HG02588 (cell line): ENCODE results near the gene RAF1.
"Not testable (repeated sequence)": the region's sequence is repeated elsewhere in the genome, so short reads cannot be mapped to it uniquely, and the experiment has no call there.

Experiments
- ATAC-seq: cut with Tn5 transposase; IDR thresholded peaks from one replicate; pipeline ENCODE4 v1.9.1; 2021; ENCODE audit warnings: mild to moderate bottlenecking, moderate library complexity; ENCODE audit not compliant: unreplicated experiment

Gene RAF1

DNA sequence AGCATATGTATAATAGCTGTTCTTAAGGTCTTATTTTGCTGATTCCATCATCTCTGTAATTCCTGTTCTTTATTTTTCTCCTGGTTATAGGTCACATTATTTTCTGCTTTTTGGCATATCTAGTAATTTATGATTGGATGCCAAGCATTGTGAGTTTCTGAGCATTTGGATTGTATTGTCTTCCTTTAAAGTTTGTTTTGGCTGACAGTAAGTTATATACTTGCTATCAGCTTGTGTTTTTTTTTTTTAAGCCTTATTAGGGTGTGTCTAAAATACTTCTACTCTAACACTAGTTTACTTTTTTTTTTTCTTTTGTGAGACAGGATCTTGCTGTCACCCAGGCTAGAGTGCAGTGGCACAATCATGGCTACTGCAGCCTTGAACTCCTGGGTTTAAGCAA lies 96.9 kb downstream of the RAF1 start:
- ATAC-seq = no peak

DNA sequence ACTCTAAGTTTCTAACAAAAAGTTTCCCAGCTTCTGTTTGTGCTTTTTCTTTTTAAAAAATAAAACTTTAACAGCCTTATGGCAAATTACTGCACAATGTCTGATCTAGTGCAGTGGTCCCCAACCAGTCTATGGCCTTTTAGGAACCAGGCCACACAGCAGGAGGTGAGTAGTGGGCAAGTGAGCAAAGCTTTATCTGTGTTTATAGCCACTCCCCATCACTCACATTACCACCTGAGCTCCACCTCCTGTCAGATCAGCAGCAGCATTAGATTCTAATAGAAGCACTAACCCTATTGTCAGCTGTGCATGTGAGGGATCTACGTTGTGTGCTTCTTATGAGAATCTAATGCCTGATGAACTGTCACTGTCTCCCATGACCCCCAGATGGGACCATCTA lies 101.5 kb downstream of the RAF1 start:
- no peak for ATAC-seq

DNA sequence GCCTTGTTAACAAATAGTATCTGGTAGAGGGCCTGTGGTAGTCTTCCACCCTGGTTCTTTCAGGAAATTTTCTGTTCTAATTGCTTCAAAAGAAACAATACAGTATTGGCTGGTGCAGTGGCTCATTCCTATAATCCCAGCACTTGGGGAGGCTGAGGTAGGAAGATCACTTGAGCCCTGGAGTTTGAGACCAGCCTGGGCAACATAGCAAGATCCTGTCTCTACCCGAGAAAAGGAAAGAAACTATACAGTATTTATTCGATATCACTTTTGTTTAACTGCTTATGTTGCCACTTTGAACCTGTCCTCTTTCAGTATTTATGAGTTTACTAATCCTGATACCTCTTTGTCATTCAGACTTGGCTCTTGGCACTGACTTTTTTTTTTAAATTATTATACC lies 102.5 kb downstream of the RAF1 start:
- no peak for ATAC-seq

DNA sequence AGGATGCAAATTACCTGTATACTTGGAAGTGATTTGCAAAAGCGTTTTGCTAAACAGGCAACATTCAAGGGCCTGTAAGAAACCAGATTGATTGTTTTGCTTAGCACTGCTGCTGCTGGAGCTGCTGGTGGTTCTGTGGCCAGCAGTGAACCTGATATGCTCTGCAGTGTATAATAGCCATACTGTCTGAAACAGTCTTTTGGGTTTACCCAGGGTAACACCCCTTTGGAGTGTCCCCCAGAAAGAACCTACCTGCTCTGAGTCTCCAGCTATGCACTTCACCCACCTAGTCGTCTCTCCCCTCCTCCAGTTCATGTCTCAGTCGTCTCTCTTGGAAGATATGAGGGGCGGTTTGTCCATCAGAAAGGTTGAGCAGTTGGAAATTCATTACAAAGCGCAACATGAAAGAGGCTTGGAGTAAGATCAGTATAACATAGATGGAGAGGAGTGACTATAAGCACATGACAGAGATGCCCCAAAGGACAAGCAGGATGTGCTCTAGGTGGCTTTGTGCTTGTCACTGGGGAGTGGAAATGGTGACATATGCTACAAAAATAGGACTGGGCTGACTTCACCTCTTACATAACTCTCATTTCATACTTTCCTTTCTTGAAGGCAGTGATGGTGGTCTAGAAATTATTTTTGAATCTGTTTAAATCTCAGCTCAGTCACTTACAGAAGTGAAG lies 103.3 kb downstream of the RAF1 start:
- peak; percentile 30 for ATAC-seq

DNA sequence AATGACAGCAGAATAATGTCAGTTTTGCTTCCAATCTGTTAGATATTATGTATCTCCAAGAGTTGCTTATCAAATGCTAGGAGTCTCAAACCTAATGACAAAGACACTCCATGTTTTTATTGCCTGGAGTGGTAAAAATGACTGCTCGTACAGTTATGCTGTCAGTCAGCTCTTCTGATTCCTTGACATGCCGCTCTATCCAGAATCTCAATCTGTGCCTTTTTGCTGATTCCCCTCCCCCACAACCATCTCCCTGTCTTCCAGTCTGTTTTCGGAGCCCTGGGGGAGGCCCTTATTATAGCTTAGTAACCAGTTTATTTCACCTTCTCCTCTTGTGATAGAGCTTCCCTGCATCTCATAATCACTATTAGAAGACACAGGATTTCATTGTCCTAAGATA lies 104.4 kb downstream of the RAF1 start:
- no peak for ATAC-seq

DNA sequence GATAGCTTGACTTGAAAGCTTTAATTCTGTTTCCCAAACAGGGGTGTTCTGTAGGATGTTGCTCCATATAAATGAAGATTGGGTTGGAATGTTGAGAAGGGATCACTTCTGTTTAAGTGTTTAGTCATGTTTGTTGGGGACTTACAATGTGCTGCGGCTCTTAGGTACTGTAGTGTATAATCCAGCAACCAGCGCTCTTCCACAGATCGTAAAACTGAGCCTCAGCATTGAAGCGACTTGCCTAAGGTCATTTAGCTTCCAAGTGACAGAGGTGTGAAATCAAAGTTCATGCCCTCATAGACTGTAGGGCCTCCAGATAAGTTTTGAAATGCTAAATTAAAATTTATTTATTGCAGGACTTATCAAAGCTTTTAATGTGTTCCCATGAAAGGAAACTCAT lies 105.2 kb downstream of the RAF1 start:
- no peak for ATAC-seq

DNA sequence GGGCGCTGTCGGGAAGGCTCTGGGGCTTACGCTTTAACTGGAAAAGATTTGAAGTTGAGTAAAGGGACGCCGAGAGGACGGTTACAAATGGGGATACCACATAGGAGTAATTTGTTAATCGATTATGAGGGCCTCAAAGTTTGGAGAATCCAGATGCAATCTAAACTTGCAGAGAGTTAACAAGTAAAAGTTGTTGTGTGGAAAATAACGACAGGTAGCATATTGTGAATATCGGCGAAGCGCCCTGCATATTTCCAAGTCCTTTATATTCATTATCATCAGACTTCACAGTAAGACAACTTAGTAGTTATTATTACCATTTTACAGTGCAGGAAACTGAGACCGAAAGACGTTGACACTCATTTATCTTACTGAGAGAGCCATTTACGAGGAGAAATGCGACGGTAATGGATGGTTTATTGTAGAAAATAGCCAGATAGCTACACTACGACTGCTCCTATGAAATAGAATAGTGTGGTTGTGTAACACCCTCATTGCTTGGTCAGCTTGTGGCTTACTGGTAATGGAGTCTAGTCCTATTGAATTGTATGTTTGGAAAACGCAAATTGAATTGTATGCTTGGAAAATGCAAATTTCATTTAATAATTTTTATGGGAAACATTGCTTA lies 106.3 kb downstream of the RAF1 start:
- ATAC-seq = no peak

DNA sequence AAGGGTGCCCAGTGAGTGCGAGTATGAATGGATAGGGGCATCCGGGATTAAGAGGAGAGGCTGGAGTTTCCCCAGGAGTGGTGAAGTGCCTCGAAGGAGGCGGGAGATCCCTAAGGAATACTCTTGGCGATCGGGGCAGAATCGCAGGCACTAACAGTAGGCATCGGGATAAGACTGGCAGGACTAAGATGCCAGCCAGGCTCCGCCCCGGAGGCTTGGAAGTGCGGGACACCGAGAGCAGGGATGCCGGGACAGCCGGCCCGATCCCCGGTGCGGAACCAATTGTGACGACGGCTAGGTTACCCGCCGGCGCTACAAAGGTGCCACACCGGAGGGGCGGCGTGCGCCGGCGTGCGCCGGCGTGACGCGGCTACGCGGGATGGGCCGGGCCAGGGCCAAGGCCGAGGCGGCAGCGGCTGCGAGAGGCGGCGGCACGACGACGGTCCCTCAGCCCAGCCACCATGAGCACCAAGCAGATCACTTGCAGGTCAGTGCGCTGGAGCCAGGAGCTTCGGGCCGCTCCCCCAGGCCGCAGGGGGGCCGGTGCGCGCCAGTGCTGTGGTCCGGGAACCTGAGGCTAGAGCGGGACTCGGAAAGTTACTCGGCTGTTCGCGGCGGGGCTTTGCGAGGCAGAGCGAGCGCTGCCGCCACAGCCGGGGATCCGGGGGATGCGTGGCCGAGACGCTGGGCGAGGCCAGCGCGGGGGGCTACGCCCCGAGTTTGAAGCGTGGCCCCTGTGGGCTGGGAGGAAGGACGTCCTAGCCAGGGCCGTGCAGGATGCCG lies 107.0 kb downstream of the RAF1 start, which contains the start of gene MKRN2:
TSS of gene MKRN2 (plus strand) at position 398 of the 783 bp plus-strand sequence. CDS start at position 462, 64 bp downstream.
- peak; percentile 88 for ATAC-seq

DNA sequence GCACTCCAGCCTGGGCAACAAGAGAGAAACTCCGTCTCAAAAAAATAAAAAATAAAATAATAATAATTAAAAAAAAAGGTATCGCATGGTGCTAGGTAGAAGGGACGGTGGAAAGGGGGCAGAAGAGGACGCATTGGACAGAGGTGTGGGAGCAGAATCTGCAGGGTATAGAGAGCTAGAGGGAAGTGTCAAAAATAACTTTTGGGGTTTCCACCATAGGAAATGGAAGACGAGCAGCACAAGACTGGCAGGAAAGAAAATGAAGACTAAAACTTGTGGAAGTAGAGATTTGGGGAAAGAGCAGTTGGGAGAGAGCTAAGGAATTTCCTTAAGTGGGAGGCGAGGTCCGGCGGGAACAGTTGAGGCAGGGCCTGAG lies 107.6 kb downstream of the RAF1 start:
- ATAC-seq = no peak

DNA sequence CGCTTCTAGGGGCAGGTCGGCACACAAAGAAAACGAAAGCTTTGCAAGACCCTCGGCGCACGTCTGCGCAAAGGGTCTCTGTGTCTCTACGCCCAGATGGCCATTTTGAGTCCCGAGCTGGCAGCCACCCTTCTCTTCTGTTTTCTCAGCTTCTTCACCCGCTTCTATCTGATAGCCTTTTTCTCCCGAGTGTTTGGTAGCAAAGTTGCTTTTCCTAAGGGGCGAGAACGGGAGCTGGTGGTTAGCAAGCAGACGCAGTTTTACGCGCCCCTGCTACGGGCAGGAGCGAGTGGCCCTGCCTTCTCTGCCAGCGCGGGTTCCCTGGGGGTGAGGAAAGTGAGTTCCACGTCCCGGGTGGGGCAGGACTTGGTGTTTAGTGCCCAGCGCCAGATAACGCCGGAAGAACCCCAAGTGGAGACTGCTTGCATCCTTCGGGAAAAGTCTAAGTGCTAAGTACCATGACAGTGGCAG lies 110.0 kb downstream of the RAF1 start:
- ATAC-seq = no peak

DNA sequence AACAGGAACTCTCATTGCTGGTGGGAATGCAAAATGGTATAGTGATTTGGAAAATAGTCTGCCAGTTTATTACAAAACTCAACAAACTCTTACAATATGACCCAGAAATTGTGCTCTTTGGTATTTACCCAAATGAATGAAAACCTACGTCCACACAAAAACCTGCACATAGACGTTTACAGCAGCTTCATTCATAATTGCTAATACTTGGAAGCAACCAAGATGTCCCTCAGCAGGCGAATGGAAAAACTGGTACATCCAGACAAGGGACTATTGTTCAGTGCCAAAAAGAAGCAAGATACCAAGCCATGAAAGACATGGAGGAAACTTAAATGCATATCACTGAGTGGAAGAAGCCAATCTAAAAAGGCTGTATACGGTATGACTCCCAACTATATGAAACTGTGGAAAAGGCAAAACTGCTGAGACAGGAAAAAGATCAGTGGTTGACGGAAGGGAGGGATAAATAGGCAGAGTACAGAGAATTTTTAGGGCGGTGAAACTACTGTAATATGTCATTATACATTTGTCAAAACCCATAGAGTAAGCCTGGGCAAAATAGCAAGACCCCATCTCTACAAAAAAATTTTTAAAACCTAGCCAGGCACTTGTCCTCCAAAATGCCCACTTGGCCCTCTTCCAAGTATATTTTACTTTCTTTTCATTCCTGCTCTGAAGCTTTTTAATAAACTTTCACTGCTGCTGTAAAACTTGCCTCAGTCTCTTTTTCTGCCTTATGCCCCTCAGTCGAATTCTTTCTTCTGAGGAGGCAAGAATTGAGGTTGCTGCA lies 113.8 kb downstream of the RAF1 start:
- no peak for ATAC-seq

DNA sequence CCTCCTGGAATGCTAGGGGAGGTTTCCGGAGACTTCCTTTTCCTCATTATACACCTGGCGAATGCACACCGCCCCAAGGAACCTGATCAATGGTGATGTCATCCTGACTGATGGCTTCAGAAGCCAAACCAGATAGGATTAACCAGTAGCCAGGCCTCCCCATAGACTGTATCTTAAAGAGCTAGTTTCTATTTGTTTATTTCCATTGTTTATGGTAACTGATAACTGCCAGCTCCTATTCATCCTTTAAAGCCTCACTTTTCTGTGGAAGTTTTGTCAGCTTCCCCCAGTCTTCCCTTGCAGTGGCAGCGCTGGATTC lies 118.5 kb downstream of the RAF1 start, which contains the start of gene MKRN2OS:
TSS of gene MKRN2OS (minus strand) at position 27 of the 319 bp plus-strand sequence. CDS start 35 bp downstream, outside the sequence.
- ATAC-seq = no peak

DNA sequence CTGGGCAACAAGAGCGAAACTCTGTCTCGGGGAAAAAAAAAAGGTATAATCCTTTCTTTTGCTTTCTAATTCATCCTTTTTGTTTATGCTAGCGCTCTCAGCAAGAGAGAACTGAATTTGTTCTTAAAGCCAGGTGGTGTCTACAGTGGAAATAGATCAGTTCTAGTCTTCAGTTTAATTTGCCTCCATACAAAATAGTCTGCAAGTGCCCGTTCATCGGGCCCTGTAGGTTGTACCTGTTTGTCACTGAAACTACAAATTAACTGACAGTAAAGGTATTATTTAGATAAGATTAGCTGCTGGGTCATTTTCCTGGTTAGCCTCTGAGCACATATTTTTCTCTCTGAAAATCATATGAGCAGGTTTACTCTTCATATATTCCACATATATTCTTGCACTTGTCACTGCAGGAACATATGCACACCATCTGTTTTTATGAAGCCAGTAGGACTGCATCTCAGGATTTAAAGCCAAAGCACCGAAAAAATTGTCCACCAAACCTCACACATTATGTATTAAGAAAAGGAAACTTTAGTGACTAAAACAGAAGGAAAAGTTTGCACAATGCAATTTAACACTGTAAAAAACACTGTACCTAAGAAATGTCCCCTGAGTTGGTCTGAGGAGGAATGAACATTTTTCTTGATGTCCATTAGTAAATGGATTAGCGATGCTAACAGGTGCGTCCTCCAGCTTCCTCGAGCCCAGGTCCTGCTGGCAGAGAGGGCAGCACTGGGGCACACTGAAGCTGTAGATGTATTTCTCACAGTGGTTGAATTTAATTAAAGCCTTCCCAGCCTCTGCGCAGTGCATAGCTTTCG lies 119.1 kb downstream of the RAF1 start:
- ATAC-seq = no peak

DNA sequence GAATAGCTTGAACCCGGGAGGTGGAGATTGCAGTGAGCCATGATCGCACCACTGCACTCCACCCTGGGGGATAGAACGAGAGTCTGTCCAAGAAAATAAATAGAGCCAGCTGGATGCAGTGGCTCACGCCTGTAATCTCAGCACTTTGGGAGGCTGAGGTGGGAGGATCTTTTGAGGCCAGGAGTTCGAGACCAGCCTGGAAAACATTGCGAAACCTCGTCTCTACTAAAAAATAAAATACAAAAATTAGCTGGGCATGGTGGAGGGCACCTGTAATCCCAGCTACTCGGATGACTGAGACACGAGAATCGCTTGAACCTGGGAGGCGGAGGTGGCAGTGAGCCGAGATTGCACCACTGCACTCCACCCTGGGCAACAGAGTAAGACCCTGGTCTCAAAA lies 120.4 kb downstream of the RAF1 start:
- ATAC-seq = not testable (repeated sequence)

DNA sequence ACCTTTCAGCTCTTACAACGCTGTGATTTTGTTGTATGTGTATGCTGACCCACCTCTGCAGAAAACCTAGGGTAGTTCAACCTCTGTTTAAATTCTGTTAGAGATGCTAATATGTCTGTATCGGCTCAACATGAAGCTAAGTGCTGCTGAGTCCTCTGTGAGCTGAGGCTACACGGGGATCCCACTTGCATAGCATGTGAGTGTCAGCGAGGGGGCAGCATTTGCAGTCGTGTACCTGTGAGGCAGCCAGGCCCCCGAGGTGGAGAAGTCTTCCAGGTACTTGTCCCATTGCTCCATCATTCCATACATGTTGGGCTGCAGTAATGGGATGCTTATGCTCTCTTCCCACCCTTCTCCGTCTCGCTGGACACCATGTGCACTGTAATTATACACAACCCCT lies 122.3 kb downstream of the RAF1 start:
- no peak for ATAC-seq

DNA sequence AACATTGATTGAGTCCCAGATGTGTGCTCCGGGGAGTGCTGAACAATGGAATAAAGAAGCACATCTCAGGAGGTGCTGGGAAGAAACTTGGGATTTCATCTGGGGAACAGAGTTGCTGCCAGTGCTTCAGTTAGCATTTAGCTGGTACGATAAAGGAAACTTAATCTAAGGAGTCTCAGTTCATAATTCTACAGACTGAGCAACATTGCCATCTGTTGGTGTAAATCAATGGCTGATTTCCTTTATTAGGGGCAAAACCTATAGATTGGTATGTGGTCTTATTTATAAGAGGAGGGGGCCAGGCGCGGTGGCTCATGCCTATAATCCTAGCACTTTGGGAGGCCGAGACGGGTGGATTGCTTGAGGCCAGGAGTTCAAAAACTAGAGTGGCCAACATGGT lies 127.5 kb downstream of the RAF1 start:
- no peak for ATAC-seq
